Measurements from ENCODE around the gene RPP21. TPM values are rescaled to one million over a fixed set of nuclear protein-coding genes. Genes with fewer than 3 reads are reported as not detected.

RPP21 gene
- total RNA-seq, 2 donors from 2014 or later, result 46.6 to 54.1 TPM

DNA sequence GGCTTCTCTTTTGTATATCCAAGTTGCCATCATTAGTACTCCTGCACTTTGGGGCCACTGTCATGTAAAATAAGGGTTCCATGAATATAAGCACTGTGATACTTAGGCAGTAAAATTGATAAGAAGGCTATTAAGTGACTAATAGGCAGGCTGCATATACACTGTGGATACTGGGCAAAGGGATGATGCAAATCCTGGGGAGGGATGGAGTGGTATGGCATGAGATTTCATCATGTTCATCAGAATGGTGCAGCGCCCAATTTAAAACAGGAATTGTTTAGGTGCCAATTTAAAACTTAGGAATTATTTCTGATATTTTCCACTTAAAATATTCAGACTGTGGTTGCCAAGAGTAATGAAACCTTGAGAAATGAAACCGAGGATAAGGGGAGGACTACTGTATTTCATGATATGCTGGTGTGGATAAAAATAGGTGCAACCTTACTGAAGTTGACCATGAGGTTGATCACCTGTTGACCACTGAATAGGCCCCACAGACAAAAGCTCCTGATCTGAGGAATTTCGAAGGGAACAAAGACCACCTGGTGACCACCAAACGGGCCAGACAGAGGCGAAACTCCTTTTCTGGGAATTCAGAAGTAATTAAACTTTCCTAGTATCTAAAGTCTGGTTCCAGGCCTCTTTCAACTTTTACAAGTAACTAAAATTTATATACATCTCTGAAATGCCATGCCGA is 23.1 kb upstream of the RPP21 start:
- H3K27ac ChIP-seq, result no peak overlapping the region
- H3K4me1 ChIP-seq, result peaks cover 0 to 34% of the 10 kb centered on the region in 2 donors
- no peaks in the 10 kb centered on the region for H3K27me3 ChIP-seq
- no peaks in the 10 kb centered on the region for H3K9me3 ChIP-seq
- no peaks in the 10 kb centered on the region for H3K36me3 ChIP-seq
- no peak for TF ChIP-seq CTCF (IDR thresholded peaks at IDR 0.05)
- H3K4me3 ChIP-seq, result no peak overlapping the region
- no peak for DNase-seq (ENCODE audit: low spot score)

GRCh38 chr6:30322527-30323501 is 22.1 kb upstream of the RPP21 start:
- Histone ChIP-seq H3K27ac (no peak overlapping the region), H3K27me3 (no peaks in the 10 kb centered on the region), H3K9me3 (no peaks in the 10 kb centered on the region), H3K4me3 (no peak overlapping the region), H3K36me3 (no peaks in the 10 kb centered on the region), H3K4me1 (peaks cover 0 to 41% of the 10 kb centered on the region in 2 donors)
- no peak for TF ChIP-seq CTCF (IDR thresholded peaks at IDR 0.05)
- DNase-seq (ENCODE audit: low spot score), result no peak

DNA sequence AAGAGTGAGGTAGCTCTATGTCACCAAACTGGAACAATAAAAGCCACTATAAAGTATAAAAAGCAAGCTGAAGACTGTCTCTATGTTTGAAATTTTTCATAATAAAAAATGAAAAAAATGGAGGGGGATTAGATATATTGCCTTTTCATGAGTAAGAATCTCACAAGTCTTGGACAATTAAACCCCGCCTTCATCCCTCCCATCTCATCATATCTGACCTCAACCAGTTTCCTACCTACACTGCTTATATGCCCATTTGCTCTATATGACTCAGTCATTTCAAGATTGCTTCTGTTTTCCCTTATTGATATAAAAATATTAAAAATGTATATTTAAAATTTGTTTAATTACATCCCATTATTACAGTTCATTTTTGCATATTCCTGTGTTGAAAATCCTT is 21.1 kb upstream of the RPP21 start:
- Histone ChIP-seq H3K4me1 (peaks cover 0 to 44% of the 10 kb centered on the region in 2 donors), H3K4me3 (no peak overlapping the region), H3K36me3 (no peaks in the 10 kb centered on the region), H3K27me3 (no peaks in the 10 kb centered on the region), H3K9me3 (no peaks in the 10 kb centered on the region), H3K27ac (no peak overlapping the region)
- TF ChIP-seq CTCF (IDR thresholded peaks at IDR 0.05), result no peak
- no peak for DNase-seq (ENCODE audit: low spot score)

DNA sequence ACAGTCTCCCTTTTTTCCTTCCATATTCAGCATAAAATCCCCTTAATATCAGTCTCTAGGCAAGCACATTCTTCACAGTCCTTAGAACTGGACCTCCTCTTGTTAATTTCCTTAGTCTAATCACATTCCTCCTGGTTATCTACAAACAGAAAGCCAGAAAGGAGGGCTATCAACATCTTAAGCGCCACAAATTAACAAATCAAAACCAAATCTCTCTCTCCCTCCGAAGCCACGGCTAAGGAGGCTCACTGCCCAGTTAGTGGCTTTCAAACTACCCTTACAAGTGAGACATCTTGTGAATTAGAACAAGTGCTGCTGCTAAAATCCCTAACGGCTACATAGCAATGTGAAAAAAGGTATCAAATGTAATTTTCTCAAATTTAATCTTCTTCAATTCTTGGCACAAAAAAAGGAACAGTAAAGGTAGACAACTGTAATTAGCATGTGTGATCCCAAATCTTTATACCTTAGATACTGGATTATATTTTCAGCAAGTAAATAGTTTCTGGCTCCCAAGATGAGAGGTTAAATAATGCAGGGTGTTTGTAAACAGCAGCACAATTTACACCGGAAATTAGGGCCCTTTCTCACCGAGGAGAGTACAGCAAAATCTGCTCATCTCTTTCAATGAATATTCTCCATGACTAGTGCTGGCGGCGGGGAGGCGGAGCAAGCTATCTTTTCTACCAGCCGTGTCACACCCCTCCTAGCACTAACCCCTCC is 19.6 kb upstream of the RPP21 start:
- no peak for DNase-seq (ENCODE audit: low spot score)

More for the DNA sequence above, 19.6 kb upstream of the RPP21 start:
- Histone ChIP-seq H3K36me3 (peaks cover 9% of the 10 kb centered on the region), H3K4me1 (peaks cover 0 to 44% of the 10 kb centered on the region in 2 donors), H3K4me3 (peak overlapping the region; percentile 61 to 72), H3K9me3 (no peaks in the 10 kb centered on the region), H3K27me3 (no peaks in the 10 kb centered on the region), H3K27ac (peak overlapping the region; percentile 92 to 95)
- no peak for TF ChIP-seq CTCF (IDR thresholded peaks at IDR 0.05)
